ENCODE results near the gene VIPAS39.

The VIPAS39 gene

DNA sequence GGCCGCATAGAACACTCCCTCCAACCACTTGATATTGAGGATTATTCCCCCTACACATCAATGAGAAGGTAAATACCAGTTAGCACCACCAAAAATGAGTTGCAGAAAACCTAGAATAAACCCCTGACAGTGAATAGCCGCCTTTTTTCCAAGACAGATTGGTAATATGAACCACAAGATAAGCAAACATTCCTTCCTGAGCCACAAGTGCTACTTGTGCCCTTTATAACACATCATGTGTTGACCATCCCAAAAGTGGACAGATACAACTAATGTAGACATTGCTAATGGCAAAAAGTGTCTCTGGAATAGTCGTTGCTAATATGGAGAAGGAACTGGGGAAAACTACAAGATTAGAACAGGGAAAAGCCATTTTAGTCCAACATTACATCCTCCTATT, 51.3 kb downstream of the VIPAS39 start:
- DNase-seq (ENCODE audit: low read depth in 2 of 2), result no peak

GRCh38 chr14:77403768-77404167, 53.6 kb downstream of the VIPAS39 start:
- no peak for DNase-seq (ENCODE audit: low read depth in 2 of 2)

- DNase-seq (ENCODE audit: low read depth in 2 of 2), result no peak
Measured at GRCh38 chr14:77400216-77400615, 57.2 kb downstream of the VIPAS39 start.

- DNase-seq (ENCODE audit: low read depth in 2 of 2), result no peak
Measured at GRCh38 chr14:77390188-77390587, 67.2 kb downstream of the VIPAS39 start.

DNA sequence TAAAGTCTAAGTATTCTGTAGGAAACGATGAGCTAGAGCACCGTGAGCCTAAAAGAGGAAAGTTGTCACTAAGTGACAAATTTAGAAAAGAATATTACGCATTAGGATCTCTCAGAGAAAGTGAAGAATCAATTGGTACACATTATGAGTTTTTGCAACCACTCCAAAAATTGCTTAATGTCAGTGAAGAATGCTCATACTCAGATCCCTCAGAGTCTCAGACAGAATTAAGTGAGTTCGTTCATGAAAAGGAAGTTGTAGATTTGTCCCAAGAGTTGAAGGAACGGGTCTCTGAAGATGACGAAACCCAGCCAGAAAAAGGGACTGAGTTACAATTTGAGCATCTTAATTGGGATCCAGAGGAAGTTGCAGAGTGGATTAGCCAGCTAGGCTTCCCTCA, 78.7 kb downstream of the VIPAS39 start:
- no peak for DNase-seq (ENCODE audit: low read depth in 2 of 2)

DNA sequence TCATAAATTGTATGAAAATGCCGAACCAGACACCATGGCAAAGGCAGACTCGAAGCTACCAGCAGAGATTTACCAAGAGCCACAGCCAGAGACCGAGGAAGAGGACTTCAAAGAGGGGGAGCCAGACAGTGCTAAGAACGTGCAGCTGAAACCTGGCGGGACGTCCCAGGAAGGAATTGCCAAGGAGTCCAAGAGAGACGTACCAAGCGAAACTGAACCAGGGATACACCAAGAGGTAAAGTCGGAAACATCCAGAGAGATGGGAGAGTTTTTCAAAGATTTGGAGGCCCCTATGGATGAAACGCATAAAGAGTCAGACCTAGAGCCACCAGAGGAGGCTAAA, 79.9 kb downstream of the VIPAS39 start:
- DNase-seq (ENCODE audit: low read depth in 2 of 2), result no peak

- DNase-seq (ENCODE audit: low read depth in 2 of 2), result peak; percentile 61 to 77
Measured at GRCh38 chr14:77376771-77377501, 80.5 kb downstream of the VIPAS39 start, which contains the start of the genes SAMD15 and TMED8. Gene SAMD15 (plus strand): TSS chr14:77377379. CDS start chr14:77377419, 40 bp downstream. Gene TMED8 (minus strand): TSS chr14:77377094. CDS start chr14:77377053, 41 bp downstream.

All from stimulated activated CD4-positive, alpha-beta T cell treated with anti-CD3 and anti-CD28 coated beads, Interleukin-15, amount 100 ng/mL, for 48 hours (primary cell).